Calu3 (cell line): ENCODE results near the gene ARMC2. TPM values are rescaled to one million over a fixed set of nuclear protein-coding genes. Genes with fewer than 3 reads are reported as not detected.

Experiments used
- BruUV-seq: library from RNA; stranded (reverse); fragments of 400-500 nt; replicated peaks from 2 replicates; lab custom pipeline; 2021; lab: Mats Ljungman, UMichigan
- CTCF ChIA-PET: fragments of 300-600 bp; sonication (Branson Sonifier 250); formaldehyde crosslinking; loops from one replicate; lab custom pipeline; 2022; ENCODE audit warnings: antibody characterized with exemption; lab: Charles Lee
- DNase-seq: peaks from one replicate; pipeline ENCODE4 v3.0.0; 2022
- H3K27ac Mint-ChIP-seq: one replicate; pipeline ENCODE4 v1.8.0; 2022; ENCODE audit warnings: mixed read lengths; ENCODE audit not compliant: unreplicated experiment
- H3K27me3 Mint-ChIP-seq: one replicate; pipeline ENCODE4 v1.8.0; 2022; ENCODE audit warnings: mixed read lengths; ENCODE audit not compliant: unreplicated experiment
- H3K36me3 Mint-ChIP-seq: one replicate; pipeline ENCODE4 v1.8.0; 2022; ENCODE audit warnings: mild to moderate bottlenecking, moderate library complexity, mixed read lengths; ENCODE audit not compliant: insufficient read depth, unreplicated experiment
- H3K4me1 Mint-ChIP-seq: one replicate; pipeline ENCODE4 v1.8.0; 2022; ENCODE audit warnings: mild to moderate bottlenecking, low read depth, mixed read lengths; ENCODE audit not compliant: unreplicated experiment
- H3K4me3 Mint-ChIP-seq: one replicate; pipeline ENCODE4 v1.8.0; 2022; ENCODE audit warnings: mild to moderate bottlenecking, low read depth, moderate library complexity, mixed read lengths; ENCODE audit not compliant: unreplicated experiment
- H3K9me3 Mint-ChIP-seq: one replicate; pipeline ENCODE4 v1.8.0; 2022; ENCODE audit warnings: low read depth, mixed read lengths; ENCODE audit not compliant: unreplicated experiment
- intact Hi-C: fragments of 100-400 bp; cut with micrococcal nuclease; formaldehyde crosslinking; loops from one replicate; pipeline ENCODE4 v1.10.0; 2022; ENCODE audit not compliant: unreplicated experiment
- total RNA-seq: library from RNA; stranded (reverse); gene quantifications from 2 replicates; pipeline ENCODE4 v1.2.3, GENCODE V29; 2022
- TF ChIP-seq, protein P1 (sequence below): fragments of 200-600 bp; IDR thresholded peaks from one replicate; pipeline ENCODE4 v1.8.0; 2022; ENCODE audit warnings: antibody characterized with exemption; ENCODE audit not compliant: unreplicated experiment

ARMC2 gene
- total RNA-seq, 1 experiment from 2014 or later = 7.1 TPM

DNA sequence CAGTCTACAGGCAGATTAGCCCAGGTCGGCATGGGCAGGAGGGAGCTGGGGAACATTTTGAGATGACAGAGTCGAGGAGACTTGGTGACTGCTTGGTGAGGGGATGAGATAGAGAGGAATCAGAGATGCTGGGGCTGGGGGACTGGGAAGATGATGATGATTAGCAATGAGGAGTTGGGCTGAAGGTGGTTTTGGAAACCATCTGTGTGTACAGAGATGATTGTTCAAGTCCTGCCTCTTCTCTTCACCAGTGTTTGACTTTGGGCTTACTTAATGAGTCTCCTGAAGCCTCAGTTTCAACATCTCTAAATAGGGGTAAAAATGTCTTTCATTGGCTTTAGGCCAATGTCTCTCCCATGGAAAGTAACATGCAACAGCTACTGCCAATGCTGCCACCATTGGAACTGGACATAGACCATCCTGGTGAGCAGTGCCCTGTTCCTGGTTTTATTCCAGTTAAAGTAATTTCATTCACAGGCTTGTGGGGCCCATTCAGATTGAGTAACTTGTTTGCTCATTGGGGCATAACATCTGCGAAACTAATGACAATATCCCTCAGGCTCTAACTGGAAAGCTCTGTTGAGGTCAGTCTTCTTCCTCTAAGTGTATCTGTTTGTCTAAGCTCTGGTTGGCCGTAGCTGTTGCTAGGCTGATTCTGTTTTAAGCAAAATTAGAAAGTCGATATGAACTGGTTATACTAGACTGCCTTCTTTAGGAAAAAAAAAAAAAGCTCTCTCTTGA is 99.1 kb downstream of the ARMC2 start:
- Mint-ChIP-seq H3K27ac (peak overlapping the region; percentile 20), H3K9me3 (no peaks in the 10 kb centered on the region), H3K4me1 (peaks cover 10% of the 10 kb centered on the region), H3K36me3 (no peaks in the 10 kb centered on the region), H3K4me3 (no peak overlapping the region), H3K27me3 (no peaks in the 10 kb centered on the region)
- CTCF ChIA-PET = interaction anchor here (0.5 to 0.8 kb wide), 4 partner anchors 20 to 787 kb away, joined by 3 to 4 read pairs (median 3); no protein-coding TSS in a partner anchor
- intact Hi-C loops = no loop called here
- DNase-seq = peak; percentile 19
- TF ChIP-seq, protein P1, sequence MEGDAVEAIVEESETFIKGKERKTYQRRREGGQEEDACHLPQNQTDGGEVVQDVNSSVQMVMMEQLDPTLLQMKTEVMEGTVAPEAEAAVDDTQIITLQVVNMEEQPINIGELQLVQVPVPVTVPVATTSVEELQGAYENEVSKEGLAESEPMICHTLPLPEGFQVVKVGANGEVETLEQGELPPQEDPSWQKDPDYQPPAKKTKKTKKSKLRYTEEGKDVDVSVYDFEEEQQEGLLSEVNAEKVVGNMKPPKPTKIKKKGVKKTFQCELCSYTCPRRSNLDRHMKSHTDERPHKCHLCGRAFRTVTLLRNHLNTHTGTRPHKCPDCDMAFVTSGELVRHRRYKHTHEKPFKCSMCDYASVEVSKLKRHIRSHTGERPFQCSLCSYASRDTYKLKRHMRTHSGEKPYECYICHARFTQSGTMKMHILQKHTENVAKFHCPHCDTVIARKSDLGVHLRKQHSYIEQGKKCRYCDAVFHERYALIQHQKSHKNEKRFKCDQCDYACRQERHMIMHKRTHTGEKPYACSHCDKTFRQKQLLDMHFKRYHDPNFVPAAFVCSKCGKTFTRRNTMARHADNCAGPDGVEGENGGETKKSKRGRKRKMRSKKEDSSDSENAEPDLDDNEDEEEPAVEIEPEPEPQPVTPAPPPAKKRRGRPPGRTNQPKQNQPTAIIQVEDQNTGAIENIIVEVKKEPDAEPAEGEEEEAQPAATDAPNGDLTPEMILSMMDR = no peak
- no TSS peak for BruUV-seq

DNA sequence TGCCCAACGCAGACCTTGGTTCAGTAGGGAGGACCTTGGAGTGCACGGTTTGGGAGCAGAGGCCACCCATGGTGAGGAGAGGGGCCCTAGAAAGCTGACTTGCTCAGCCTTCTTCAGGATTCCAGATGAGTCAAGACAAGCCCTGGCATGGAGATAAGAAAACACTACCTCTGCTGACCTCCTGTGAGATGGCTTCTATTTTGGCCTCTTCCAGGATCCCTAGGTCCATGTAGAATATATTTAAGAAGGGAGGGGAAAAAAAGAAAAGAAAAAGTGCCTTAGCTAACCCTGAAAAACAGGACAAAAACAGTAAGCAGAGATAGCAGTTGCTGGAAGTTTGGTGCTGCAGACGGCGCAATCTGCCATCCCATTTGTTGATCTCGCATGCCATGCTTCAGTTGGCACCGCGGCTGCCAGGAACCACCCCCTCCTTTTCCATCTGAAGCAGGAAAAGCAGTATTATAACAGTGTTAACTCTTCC is 100.0 kb downstream of the ARMC2 start:
- no peak overlapping the region for H3K4me3 Mint-ChIP-seq
- BruUV-seq = no TSS peak
- no peak for DNase-seq
- H3K36me3 Mint-ChIP-seq = no peaks in the 10 kb centered on the region
- CTCF ChIA-PET = interaction anchor here (0.5 to 0.8 kb wide), 3 partner anchors 19 to 781 kb away, joined by 3 to 4 read pairs (median 3); no protein-coding TSS in a partner anchor
- no peaks in the 10 kb centered on the region for H3K9me3 Mint-ChIP-seq
- intact Hi-C loops = no loop called here
- H3K4me1 Mint-ChIP-seq = peaks cover 10% of the 10 kb centered on the region
- H3K27me3 Mint-ChIP-seq = no peaks in the 10 kb centered on the region
- TF ChIP-seq, protein P1 = no peak
- no peak overlapping the region for H3K27ac Mint-ChIP-seq

DNA sequence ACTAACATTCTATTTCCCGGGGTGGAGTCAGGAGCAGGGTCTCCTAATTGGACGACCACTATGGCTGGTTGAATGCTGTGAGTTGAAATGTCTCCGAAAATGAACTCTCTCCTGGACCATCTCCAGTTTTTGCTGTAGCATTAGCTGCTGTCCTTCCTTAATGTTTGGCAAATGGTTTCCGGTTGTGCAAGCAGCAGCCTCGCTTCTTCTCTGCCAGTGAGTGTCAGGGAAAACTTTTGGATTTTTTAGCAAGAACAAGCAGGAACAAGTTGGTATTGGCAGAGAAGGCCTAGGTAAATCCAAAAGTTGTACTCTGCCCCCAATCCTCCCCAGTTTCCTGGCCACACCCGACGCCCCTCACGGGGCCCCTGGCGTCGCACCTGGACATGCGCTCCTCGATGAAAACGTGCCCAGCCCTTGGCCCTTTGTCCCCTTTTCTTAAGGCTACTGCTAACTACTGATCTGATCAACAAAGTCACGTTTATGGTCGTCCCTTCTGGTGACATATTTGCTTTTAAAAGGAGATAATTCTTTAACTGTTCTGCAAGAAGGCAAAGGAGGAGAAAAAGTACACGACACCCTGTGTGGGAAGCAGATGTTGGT is 103.2 kb downstream of the ARMC2 start:
- no peak for DNase-seq
- TF ChIP-seq, protein P1 = no peak
- Mint-ChIP-seq H3K36me3 (no peaks in the 10 kb centered on the region), H3K4me1 (peaks cover 10% of the 10 kb centered on the region), H3K27me3 (no peaks in the 10 kb centered on the region), H3K4me3 (no peak overlapping the region), H3K9me3 (no peaks in the 10 kb centered on the region), H3K27ac (no peak overlapping the region)
- BruUV-seq = no TSS peak
- CTCF ChIA-PET = no interaction called here
- intact Hi-C loops = no loop called here

DNA sequence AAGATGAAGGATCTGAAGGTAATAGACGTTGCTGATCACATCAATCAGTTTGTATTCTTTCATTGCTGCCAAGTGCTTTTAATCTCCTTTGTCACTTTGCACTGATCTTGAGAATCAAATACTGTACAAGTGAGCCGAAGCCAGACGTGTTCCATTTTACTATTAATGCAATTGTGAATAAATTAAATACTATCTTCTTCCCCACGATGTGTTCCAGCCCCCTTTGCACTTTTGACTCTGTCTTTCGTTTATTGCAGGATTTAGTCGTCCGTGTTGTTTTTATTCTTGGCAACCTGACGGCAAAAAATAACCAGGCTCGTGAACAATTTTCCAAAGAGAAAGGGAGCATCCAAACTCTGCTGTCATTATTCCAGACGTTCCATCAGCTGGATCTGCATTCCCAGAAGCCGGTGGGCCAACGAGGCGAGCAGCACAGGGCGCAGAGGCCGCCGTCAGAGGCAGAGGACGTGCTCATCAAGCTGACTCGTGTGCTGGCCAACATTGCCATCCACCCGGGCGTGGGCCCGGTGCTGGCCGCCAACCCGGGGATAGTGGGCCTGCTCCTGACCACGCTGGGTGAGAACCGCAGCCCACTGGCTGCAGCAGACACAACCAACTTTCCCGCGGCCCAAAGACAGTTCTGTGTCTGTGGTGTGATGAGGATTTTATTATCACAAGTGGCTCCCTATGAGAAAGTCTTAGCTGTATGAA is 104.7 kb downstream of the ARMC2 start:
- Mint-ChIP-seq H3K27me3 (no peaks in the 10 kb centered on the region), H3K4me3 (no peak overlapping the region), H3K27ac (no peak overlapping the region), H3K4me1 (no peaks in the 10 kb centered on the region), H3K9me3 (no peaks in the 10 kb centered on the region), H3K36me3 (no peaks in the 10 kb centered on the region)
- no TSS peak for BruUV-seq
- CTCF ChIA-PET = no interaction called here
- intact Hi-C loops = no loop called here
- TF ChIP-seq, protein P1 = no peak
- DNase-seq = no peak
